GM19043 (cell line): ENCODE measurements around the gene TUFT1.
"Not testable (repeated sequence)": the region's sequence is repeated elsewhere in the genome, so short reads cannot be mapped to it uniquely, and the experiment has no call there.

Source experiments
- ATAC-seq: cut with Tn5 transposase; IDR thresholded peaks from one replicate; pipeline ENCODE4 v1.9.1; 2021; ENCODE audit warnings: low read depth; ENCODE audit not compliant: unreplicated experiment

TUFT1 gene

DNA sequence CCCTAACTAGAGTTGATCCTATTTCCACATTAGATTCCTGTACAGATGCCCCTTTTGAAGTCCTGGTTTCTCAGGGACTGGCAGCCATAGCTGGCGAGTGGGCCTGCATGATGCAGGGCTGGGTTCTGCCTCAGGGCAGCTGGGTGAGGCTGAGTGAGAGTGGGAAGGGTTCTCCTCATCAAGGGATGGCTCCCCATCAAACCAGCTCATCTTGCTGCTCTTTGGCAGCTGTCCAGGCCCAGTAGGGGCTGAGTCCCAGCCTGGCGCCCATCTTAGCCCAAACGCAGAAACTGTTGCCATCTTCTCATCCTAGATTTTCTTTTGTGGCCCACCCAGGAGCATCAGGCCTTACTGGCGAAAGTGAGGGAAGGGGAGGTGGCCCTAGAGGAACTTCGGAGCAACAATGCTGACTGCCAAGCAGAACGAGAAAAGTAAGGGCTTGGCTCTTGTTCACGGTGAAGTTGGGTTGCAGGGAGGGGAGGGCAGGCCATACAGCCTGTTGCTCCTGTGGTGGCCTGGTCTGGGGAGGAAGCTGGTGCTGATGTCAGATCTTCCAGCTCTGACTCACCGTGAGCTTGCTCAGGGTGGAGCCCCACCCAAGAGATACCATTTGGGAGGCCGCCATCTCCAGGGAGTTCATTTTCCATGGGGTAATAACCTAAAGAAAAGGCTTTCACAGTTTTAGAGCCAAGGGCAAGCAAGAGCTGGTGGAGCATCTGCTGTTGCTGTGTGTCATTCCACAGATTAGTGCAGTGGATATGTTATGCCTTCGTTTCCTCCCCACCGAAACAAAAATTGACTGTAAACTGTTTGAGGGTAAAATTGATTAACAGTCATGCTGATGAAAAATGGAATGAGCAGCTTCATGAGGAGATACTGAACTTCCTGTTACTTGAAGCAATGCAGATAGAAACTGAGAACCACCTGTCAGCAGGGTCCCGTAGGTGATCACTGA lies 34.7 kb downstream of the TUFT1 start:
- no peak for ATAC-seq

DNA sequence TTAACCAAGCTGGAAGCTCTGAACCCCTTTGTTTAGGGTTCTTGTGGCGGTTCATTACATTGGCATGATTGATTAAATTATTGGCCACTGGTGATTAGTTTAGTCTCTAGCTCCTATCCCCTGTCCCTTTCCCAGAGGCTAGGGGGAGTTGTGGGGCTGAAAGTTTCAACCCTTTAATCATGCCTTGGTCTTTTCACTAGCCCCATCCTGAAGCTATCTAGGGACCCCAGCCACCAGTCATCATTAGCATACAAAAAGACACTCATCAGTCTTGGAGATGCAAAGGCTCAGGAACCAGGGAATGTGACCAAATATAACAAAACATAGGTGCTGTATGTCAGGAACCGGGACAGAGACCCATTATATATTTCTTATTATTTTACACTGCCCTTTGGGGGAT lies 37.1 kb downstream of the TUFT1 start:
- no peak for ATAC-seq

DNA sequence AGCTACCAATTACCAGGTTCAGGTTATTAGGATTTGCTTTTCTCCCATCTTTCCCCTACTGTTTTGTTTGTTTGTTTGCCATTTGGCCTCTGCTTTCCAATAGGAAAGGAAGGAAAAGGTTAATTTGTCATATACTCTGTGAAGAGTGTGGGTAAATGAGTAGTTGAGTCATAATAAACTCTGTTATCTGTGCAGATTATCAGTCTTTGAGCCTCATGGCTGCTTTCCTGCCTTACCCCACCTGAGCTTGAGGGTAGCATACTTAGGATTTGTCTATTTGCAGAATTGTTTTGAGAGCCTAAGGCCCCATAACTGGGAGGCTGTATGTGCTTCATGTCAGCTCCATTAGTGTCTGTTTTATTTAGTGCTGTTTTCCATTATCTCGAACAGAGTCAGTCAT lies 38.8 kb downstream of the TUFT1 start:
- ATAC-seq: no peak

DNA sequence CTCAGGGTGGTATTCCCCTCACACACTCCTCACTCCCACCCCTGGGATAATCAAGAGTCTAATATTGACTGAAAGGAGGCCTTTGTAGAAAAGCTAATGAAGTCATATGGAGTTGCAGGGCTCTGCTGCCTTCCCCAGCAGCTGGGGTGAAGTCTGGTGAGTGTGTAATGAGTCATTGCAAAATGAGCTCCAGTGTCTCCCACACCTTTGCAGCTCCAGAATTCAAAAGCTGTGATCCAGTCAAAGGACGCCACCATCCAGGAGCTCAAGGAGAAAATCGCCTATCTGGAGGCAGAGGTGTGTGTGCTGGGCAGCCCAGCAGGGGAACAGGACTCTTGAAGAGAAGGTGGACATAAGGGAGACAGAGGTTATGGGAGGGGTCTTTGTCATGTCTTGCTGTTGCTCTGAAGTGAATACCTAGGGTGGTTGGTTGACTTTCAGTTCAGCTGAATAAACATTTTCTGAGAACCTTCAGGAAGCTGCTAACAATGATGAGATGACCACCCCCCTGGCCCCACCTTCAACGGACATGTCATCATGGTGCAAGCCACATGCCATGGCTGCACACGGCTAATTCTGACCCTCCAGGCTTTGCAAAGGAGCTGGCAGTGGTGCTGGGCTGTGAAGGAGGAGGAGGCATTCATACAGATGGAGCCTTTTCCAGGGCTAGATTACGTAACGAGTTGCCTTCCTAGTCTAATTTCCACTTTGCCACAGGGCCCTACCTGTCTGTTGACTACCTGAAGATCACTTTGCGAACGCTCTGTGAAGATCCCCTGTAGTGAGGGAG lies 39.5 kb downstream of the TUFT1 start:
- no peak for ATAC-seq

DNA sequence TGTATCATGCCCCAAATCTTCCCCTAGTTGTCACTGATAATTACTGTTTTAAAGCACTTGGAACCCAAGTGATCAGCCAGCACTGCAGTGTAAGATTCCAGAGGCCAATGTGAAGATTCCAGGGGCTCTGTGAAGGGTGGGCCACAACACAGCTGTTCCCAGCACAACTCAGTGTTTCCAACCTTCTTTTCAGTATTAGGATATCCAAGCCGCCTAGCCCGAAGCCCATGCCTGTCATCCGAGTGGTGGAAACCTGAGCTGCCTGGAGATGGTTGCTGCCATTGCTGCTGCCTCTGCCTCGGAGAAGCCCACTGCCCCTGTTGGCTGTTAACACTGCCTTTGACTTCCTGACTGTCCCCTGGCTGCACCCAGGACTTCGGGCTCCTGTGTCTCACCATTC lies 41.3 kb downstream of the TUFT1 start:
- ATAC-seq: no peak

DNA sequence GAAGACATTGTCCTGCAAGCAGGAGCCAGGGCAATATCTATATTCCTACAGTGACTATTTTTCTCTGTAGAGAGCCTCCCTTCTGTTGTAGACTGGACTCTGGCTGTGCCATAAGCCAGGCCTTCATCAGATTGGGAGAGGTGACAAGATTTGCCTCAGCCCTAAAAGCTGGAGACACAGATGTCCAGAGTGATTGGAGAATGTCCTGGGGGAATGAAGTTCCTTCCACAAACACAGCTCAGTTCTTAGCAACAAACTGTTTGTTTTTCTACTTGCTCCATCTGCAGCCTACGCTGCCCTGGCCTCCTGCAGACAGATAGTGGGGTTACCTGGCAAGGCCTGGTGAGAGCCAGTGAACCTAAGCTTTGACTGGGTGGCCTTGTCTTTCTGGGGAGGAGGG lies 41.8 kb downstream of the TUFT1 start:
- no peak for ATAC-seq

DNA sequence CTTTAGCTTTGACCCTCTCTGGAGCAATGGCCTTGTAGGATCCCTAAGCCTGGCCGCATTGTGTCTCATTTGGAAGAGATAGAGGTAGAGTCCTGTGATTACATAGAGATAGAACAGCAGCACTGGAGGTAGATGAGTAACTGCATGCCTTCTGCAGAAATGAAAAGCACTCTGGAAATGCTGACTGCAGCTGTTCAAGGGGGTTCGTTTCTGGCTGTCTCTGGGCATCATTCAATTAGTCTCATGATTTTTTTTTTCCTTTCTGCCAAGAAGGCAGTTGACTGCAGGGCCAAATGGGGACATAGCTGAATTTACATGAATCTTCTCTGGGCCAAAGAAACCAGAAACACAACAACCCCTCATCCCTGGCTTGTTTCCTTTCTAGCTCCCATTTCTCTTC lies 43.7 kb downstream of the TUFT1 start:
- ATAC-seq: no peak

DNA sequence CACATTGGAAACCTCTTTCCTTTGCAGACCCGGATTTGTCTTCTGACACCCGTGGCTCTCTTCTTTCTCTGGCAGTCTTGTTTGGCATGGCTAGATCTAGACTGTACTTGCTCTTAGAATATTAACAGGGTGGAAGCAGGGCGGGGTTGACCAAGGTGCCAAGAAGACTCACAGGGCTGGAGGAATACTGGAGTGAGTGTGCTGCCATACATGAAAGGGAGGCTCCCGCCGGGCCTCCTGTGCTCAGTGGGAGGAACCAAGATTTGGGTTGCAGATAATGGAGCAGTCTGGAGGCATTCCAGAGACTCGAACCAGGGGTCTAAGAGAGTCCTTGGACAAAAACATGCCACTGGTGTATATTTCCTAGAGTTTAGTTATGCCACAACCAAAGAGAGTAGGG lies 44.2 kb downstream of the TUFT1 start:
- no peak for ATAC-seq

DNA sequence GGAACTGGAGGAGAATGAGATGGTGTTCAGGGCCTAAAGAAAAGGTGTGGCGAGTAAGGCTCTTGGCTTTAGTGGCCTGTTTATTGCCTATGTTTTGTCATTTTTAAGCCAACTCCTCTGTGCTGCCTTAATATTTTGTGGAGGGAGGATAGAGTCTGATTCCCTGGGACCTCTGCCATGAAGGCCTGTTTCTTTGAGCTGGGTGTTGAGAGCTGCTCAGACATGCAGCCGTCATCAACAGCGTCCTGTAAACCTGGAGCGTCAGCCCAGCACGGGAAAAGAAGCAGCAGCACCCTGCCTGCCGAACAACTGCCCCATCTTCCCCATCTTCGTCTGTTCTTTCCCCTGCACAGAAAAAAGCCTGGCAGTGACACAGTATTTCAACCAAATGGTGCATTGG lies 44.7 kb downstream of the TUFT1 start:
- ATAC-seq: no peak

DNA sequence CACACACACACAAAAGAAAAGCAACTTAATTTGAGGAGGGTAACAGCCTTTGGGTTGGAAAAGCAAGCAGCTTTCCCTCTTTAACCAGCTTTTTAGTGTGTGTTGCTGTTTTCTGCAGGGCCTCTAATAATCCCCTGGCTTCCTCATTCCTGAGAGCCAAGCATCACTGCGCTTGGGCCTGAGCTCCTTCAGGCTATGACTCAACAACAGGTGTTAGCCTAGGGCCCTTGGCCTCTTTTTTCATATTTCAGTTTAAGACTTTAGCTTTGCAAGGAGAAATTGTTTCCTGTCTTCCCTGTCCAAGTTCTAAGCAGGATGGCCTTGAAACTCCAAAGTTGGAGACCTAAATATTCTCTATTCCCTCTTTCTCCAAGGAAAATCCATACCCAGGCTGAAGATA lies 45.5 kb downstream of the TUFT1 start:
- no peak for ATAC-seq

DNA sequence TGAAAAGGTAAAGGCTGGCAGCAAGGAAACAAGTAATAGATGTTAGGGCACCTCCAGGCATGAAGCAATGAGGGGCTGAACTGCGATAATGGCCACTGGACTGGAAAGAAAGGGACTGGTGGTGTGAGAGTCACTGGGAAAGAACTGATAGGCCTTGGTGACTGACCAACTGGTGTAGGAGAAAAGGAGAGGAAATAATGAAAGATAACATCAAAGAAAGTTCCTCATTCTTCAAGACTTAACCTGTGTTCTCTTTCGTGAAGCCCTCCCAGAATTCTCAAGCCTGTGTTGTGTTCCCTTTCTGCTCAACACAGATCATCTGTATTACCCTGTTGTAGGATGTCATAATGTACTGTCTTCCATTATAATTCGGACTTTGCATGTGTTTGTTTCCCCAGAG lies 50.9 kb downstream of the TUFT1 start:
- no peak for ATAC-seq

DNA sequence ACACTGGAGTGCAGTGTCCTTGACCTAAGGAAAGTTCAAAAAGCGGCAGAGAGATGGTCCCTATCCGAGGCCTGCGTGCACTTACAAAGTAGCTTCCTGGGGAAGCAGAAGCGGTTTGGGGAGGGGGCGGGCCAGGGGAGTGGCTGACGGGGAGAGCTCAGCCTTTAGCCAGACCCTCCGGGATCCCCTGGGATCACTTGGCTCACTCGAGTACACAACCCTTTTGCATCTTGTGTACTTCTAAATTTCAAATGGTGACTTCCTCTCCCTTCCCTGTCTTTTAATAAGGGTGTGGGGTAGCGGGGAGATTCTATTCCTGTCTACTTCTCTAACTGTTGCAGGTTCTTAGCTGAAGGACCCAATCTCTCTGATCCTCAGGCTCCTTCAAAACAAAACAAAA lies 53.6 kb downstream of the TUFT1 start:
- ATAC-seq: no peak

DNA sequence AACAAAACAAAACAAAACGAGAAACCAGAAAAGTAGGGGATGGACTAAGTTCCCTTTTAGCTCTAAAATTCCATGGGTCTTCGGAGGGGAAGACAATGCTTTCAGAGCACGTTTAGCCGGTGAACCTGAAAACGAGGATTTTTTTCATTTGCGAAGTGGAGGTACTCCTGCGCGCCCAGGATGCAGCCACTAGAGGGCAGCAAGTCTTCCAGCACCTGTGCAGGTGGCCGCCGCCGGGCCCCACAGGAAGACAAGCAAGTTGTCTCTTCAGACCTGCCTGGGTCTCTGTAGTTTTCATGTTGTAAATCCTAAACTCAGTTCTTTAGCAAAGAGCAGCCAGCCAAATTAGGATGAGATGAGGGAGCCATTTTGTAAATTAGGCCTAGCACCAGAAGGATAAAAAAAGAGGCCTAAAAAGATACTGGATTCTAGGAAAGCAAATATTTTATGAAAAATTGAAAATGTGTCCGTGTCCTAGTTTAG lies 54.1 kb downstream of the TUFT1 start:
- no peak for ATAC-seq

DNA sequence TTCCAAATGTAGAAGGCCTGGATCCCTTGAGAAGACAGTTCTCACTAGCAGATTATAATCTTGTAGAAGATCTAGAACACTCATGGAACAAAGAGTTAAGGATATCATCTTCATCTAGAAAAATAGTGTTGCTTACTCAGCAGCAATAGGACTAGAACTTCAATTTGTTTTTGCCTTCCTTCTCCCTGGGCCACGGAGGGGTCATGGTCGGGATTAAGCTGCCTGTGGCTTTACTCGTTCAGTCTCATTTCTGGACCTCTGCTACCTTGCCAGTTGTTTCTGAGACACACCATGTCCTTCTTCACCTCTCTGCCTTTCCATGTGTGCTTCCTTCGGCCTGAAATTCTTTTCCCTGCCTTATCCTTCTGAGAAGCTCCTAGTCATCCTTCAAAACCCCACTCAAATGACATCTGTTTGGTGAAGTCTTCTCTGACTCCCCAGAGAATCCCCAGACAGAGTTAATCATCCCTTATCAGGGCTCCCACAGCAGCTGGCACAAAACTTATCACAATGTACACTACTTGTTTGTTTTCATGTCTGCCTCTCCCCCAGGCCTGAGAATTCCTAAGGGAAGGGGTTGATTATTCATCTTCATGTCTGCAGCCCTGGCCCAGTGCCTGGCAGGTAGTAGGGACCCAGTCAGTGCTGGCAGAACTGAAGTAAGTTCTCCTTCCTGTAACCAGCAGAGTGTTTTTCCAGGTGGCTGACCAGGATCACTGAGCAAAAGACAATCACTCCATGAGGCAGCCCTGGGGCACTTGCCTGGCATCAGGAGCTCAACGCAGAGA lies 56.3 kb downstream of the TUFT1 start:
- no peak for ATAC-seq

DNA sequence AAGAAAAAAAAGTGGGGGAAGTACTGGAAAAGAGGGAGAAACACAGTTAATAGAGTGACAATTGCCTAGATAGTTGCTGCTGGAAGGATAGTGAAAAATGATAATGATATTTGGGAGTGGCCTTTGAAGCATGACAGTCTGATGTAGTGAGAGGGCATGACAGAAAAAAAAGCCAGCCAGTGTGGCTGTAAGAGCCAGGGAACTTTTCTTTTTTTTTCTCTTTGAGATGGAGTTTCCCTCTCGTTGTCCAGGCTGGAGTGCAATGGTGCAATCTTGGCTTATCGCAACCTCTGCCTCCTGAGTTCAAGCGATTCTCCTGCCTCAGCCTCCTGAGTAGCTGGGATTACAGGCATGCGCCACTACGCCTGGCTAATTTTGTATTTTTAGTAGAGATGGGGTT lies 62.4 kb downstream of the TUFT1 start:
- not testable (repeated sequence) for ATAC-seq

DNA sequence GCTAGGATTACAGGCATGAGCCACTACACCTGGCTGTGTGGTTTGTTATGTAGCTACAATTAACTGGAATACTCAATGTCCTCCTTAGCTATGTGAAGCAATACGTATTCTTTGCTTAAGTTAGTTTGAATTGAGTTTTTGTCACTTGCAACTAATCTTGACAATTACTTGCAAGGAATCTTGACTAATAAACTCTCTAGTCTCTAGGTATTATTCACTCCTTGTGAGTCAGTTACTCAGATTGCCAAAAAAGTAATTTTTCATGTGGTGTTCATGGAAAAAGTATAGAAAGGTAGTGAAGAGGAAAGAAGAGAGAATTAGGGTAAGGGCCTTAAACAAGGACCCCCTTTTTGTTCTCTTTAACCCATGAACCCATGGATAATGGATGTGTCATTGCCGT lies 64.2 kb downstream of the TUFT1 start:
- ATAC-seq: no peak

DNA sequence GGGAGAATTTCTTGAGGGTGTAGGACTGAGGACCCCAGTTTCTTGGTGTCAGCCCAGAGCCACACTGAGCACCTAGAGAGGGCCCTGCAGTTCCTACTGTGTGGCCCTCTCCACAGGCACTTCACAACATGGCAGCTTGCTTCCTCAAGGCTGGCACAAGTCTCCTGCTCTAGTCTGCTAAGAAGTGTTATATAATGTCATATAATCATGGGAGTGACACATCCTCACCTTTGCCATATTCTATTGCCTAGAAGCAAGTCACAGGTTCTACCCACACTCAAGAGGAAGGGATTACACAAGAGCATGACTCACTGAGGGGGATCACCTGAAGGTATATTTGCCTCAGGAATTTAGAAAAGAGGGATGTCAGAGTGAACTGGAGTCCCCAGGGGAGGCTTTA lies 66.3 kb downstream of the TUFT1 start:
- no peak for ATAC-seq

DNA sequence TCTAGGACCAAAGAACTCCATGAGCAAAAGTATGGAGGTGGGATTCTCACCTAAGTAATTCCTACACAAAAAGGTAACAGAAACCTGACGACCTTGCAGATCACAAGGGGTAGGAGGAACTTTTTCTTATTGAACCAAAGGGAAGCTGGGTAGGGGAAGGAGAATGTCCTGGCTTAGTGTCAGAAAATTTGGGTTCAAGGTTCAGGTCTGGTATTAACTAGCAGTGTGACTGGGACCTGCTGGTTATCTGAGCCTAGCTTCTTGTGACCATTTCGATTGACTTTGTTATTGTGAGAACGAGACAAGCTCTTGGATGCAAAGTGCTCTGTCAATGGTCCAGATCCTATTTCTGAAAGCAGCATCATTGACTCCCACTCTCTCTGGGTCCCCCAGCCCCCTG lies 66.7 kb downstream of the TUFT1 start:
- no peak for ATAC-seq

DNA sequence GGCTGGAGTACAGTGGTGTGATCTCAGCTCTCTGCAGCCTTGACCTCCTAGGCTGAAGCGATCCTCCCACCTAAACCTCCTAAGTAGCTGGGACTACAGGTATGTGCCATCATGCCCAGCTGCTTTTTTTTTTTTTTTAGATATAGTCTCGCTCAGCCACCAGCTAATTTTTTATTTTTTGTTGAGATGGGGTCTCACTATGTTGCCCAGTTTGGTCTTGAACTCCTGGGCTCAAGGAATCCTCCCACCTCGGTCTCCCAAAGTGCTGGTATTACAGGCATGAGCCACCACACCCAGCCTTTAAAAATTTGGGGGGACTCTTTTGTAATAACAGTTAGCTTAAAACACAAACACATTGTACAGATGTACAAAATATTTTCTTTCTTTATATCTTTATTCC lies 70.0 kb downstream of the TUFT1 start:
- no peak for ATAC-seq

DNA sequence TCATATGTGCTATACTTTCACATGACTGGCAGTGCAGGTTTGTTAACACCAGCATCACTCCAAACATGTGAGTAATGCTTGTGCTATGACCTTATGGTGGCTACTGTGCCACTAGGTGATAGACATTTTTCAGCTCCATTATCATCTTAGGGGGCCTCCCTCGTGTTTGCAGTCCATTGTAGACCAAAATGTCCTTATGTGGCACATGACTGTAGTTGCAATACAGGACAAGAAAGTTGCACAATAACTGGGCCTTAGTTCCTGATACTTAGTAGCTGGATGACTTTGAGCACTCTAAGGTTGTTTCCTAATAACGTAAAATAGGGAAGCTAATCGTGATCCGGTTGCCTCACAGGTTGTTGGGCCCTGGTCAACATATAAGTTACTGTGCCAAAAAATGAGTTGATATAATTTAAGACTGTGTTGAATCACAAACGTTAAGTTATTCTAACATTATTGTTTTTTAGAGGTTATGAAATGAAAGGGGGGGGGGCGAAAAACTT lies 71.2 kb downstream of the TUFT1 start:
- no peak for ATAC-seq
